HepG2 (cell line): ENCODE measurements around the gene F9. TPM values are rescaled to one million over a fixed set of nuclear protein-coding genes. Genes with fewer than 3 reads are reported as not detected.

ENCODE experiments used
- ATAC-seq: fragments of 200-7000 bp; cut with Tn5 transposase; 3 replicates; pipeline ENCODE4 v1.9.1; 2020; ENCODE audit warnings: mild to moderate bottlenecking, moderate library complexity
- BruUV-seq: library from RNA; stranded (reverse); fragments of 400-500 nt; replicated peaks from 2 replicates; lab custom pipeline; 2021; lab: Mats Ljungman, UMichigan
- CTCF ChIA-PET: fragments of 300-600 bp; formaldehyde crosslinking; extraction: SDS; loops from one replicate; lab custom pipeline; 2021; ENCODE audit warnings: low total read pairs, inconsistent platforms, low intra/inter-chr PET ratio; lab: Yijun Ruan, JAX
- POLR2A ChIA-PET: fragments of 350-600 bp; sonication (Branson Sonifier 250); formaldehyde crosslinking; loops from one replicate; lab custom pipeline; 2020; ENCODE audit warnings: antibody characterized with exemption, inconsistent platforms; lab: Yijun Ruan, JAX
- DNase-seq: peaks from one replicate; pipeline ENCODE4 v3.0.0-alpha.2; 2015; ENCODE audit warnings: low spot score
- FAIRE-seq: peaks from 3 replicates; lab custom pipeline; 2011; peaks lifted over from hg19 to GRCh38; lab: Jason Lieb, UNC
- H2AFZ ChIP-seq: one replicate; pipeline ENCODE4 v1.6.1; 2011; ENCODE audit warnings: low read length, inconsistent platforms
- H3K27ac ChIP-seq: fragments of 300-600 bp; 3 replicates; pipeline ENCODE4 v1.8.0; 2011; ENCODE audit warnings: mixed run types, mild to moderate bottlenecking, mixed read lengths, low read length, inconsistent platforms; ENCODE audit not compliant: insufficient read depth; ENCODE audit errors: extremely low read length
- H3K27me3 ChIP-seq, 2 experiments: fragments of 200-600 bp in 1 of 2; 2 replicates in 1 of 2; 3 replicates in 1 of 2; pipeline versions ENCODE4 v1.6.0 to v1.8.0; 2011; ENCODE audit warnings: low read length in 2 of 2, mild to moderate bottlenecking in 2 of 2, moderate library complexity in 2 of 2, inconsistent platforms in 1 of 2; ENCODE audit not compliant: insufficient read depth in 2 of 2, control insufficient read depth in 1 of 2
- H3K36me3 ChIP-seq, 2 experiments: fragments of 200-600 bp in 1 of 2; replicated peaks in 1 of 2; 2 replicates in 1 of 2; 3 replicates in 1 of 2; pipeline versions ENCODE4 v1.5.1 to v1.8.0; 2011; ENCODE audit warnings: low read length in 2 of 2, inconsistent platforms in 1 of 2; ENCODE audit not compliant: insufficient read depth in 2 of 2, control insufficient read depth in 1 of 2
- H3K4me1 ChIP-seq: 2 replicates; pipeline ENCODE4 v1.5.1; 2012; ENCODE audit warnings: low read length, inconsistent platforms; ENCODE audit not compliant: insufficient read depth
- H3K4me2 ChIP-seq: 2 replicates; pipeline ENCODE4 v1.6.0; 2011; ENCODE audit warnings: low read depth, low read length, inconsistent platforms
- H3K4me3 ChIP-seq, 3 experiments: fragments of 200-600 bp in 1 of 3; sonication (generic), shearing (Covaris generic) in 1 of 3; replicated peaks in 1 of 3; 2 replicates each; pipeline ENCODE4 v1.5.1; 2011 to 2016; ENCODE audit warnings: low read length in 3 of 3, inconsistent platforms in 2 of 3, low read depth in 2 of 3, mild to moderate bottlenecking in 2 of 3, control low read depth in 1 of 3, mixed read lengths in 1 of 3; ENCODE audit not compliant: insufficient read depth in 1 of 3
- H3K79me2 ChIP-seq: one replicate; pipeline ENCODE4 v1.6.1; 2011; ENCODE audit warnings: low read length, inconsistent platforms; ENCODE audit not compliant: insufficient read depth
- H3K9ac ChIP-seq: 2 replicates; pipeline ENCODE4 v1.6.0; 2011; ENCODE audit warnings: mild to moderate bottlenecking, low read depth, low read length, inconsistent platforms; ENCODE audit not compliant: insufficient read depth
- H3K9me3 ChIP-seq: 2 replicates; pipeline ENCODE4 v1.5.1; 2012; ENCODE audit warnings: mild to moderate bottlenecking, low read length
- H4K20me1 ChIP-seq: 2 replicates; pipeline ENCODE4 v1.6.0; 2011; ENCODE audit warnings: inconsistent platforms, mild to moderate bottlenecking, low read length, moderate library complexity; ENCODE audit not compliant: insufficient read depth
- ELF4 ChIP-seq: sonication (generic); formaldehyde crosslinking; IDR thresholded peaks from 2 replicates; pipeline ENCODE4 v1.5.0; 2020; ENCODE audit warnings: missing genetic modification reagents, mild to moderate bottlenecking, moderate library complexity, borderline replicate concordance
- HHEX ChIP-seq: IDR thresholded peaks from 2 replicates; pipeline ENCODE4 v1.6.1; 2016; ENCODE audit warnings: control low read depth
- HIVEP1 ChIP-seq: sonication (generic); formaldehyde crosslinking; IDR thresholded peaks from 2 replicates; pipeline ENCODE4 v1.4.0; 2020; ENCODE audit warnings: mild to moderate bottlenecking, missing genetic modification reagents
- JUN ChIP-seq: sonication (generic); formaldehyde crosslinking; IDR thresholded peaks from 2 replicates; pipeline ENCODE4 v1.4.0; 2020; ENCODE audit warnings: mild to moderate bottlenecking, missing genetic modification reagents
- KLF12 ChIP-seq: sonication (generic); formaldehyde crosslinking; IDR thresholded peaks from 2 replicates; pipeline ENCODE4 v1.4.0; 2020; ENCODE audit warnings: missing genetic modification reagents, borderline replicate concordance
- MEF2D ChIP-seq: sonication (generic); formaldehyde crosslinking; IDR thresholded peaks from 2 replicates; pipeline ENCODE4 v1.5.1; 2020; ENCODE audit warnings: mild to moderate bottlenecking, missing genetic modification reagents
- PITX1 ChIP-seq: sonication (generic); formaldehyde crosslinking; IDR thresholded peaks from 2 replicates; pipeline ENCODE4 v1.5.1; 2020; ENCODE audit warnings: mild to moderate bottlenecking, missing genetic modification reagents
- PPARG ChIP-seq: conservative IDR thresholded peaks from 2 replicates; pipeline ENCODE4 v1.6.1; 2016; ENCODE audit warnings: missing biosample characterization, missing genetic modification reagents
- RARG ChIP-seq: sonication (generic); formaldehyde crosslinking; IDR thresholded peaks from 2 replicates; pipeline ENCODE4 v1.4.0; 2020; ENCODE audit warnings: low read depth, mild to moderate bottlenecking, missing genetic modification reagents
- ZNF570 ChIP-seq: sonication (generic); formaldehyde crosslinking; IDR thresholded peaks from 2 replicates; pipeline ENCODE4 v1.4.0; 2020; ENCODE audit warnings: mild to moderate bottlenecking, missing genetic modification reagents, borderline replicate concordance
- ZNF776 ChIP-seq: sonication (generic); formaldehyde crosslinking; IDR thresholded peaks from 2 replicates; pipeline ENCODE4 v1.4.0; 2020; ENCODE audit warnings: mild to moderate bottlenecking, missing genetic modification reagents
- ZNF780A ChIP-seq: sonication (generic); formaldehyde crosslinking; IDR thresholded peaks from 2 replicates; pipeline ENCODE4 v1.8.0; 2022; ENCODE audit warnings: mild to moderate bottlenecking, missing genetic modification reagents, moderate library complexity
- WGBS: methylation state at CpG from one replicate; pipeline ENCODE4 v1.1.6; 2017; ENCODE audit warnings: low lambda C conversion rate; 5-methylcytosine and 5-hydroxymethylcytosine counted together
- in situ Hi-C: cut with HindIII; loops from 2 replicates; pipeline ENCODE4 v1.10.0; 2017; ENCODE audit warnings: low pct_unique_long_range_greater_than_20kb; ENCODE audit not compliant: extremely low pct_ligation_motif_present
- intact Hi-C: fragments of 100-400 bp; cut with micrococcal nuclease; formaldehyde crosslinking; loops from one replicate; pipeline ENCODE4 v1.10.0; 2022; ENCODE audit not compliant: unreplicated experiment
- polyA plus RNA-seq, 8 experiments: library from polyadenylated mRNA; depleted of rRNA in 3 of 8; stranded (reverse) in 7 of 8; unstranded in 1 of 8; fragments of >200 nt; fragmentation: Illumina TruSeq in 4 of 8; extraction: Trizol in 4 of 8; gene quantifications; 2 replicates each; pipeline versions ENCODE4 v1.2.1 to v1.2.3, GENCODE V29; 2011 to 2016; ENCODE audit warnings: low read depth in 4 of 8, missing spikeins in 1 of 8, mixed read lengths in 1 of 8; ENCODE audit not compliant: insufficient read depth in 1 of 8
- total RNA-seq, 5 experiments: library from RNA; depleted of rRNA; stranded (reverse); fragments of >200 nt; fragmentation: Illumina TruSeq; extraction: Trizol; gene quantifications; 2 replicates each; pipeline ENCODE4 v1.2.3, GENCODE V29; 2016; ENCODE audit warnings: low read depth in 1 of 5
- TF ChIP-seq, protein P1 (sequence below): sonication (generic); formaldehyde crosslinking; IDR thresholded peaks from 2 replicates; pipeline ENCODE4 v1.8.1; 2023; ENCODE audit warnings: mild to moderate bottlenecking, moderate library complexity, missing genetic modification reagents
- TF ChIP-seq, protein P2 (sequence below): sonication (generic); formaldehyde crosslinking; IDR thresholded peaks from 2 replicates; pipeline ENCODE4 v1.4.0; 2020; ENCODE audit warnings: mild to moderate bottlenecking, low read depth, missing genetic modification reagents
- TF ChIP-seq, protein P3 (sequence below): sonication (generic); formaldehyde crosslinking; IDR thresholded peaks from 2 replicates; pipeline ENCODE4 v1.4.0; 2020; ENCODE audit warnings: missing genetic modification reagents, borderline replicate concordance

Gene F9
- total and polyA plus RNA-seq, 2 of the 13 experiments (the other 11 are each of a cell fraction or from before 2014, with no cell fraction given) = not detected

DNA sequence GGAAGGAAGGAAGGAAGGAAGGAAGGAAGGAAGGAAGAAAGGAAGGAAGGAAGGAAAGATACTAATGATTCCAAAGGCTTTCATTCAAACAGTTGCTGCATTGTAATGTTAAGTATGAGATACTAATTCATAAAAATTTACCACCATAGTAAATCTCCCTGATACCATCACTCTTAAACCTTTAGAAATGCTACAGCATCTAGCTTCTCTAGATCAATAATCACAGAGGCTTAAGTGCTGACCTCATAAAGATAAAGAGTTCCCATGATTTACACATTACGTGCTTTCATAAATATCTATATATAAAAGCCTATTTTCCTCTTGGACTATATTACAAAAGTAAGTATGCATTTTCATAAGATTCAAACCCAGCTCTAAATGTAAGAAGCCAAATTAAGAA is 36.4 kb downstream of the F9 start:
- H3K27ac ChIP-seq = no peak overlapping the region
- no peak overlapping the region for H3K4me3 ChIP-seq
- H3K36me3 ChIP-seq = no peaks in the 10 kb centered on the region
- WGBS = 7% methylated on average over 1 of the region's 1 CpG
- TF ChIP-seq JUN (CRISPR knock-in tag) (no peak), ELF4 (CRISPR knock-in tag) (no peak), MEF2D (CRISPR knock-in tag) (no peak), HIVEP1 (no peak), ZNF570 (CRISPR knock-in tag) (no peak), ZNF780A (no peak)
- TF ChIP-seq, protein P1, sequence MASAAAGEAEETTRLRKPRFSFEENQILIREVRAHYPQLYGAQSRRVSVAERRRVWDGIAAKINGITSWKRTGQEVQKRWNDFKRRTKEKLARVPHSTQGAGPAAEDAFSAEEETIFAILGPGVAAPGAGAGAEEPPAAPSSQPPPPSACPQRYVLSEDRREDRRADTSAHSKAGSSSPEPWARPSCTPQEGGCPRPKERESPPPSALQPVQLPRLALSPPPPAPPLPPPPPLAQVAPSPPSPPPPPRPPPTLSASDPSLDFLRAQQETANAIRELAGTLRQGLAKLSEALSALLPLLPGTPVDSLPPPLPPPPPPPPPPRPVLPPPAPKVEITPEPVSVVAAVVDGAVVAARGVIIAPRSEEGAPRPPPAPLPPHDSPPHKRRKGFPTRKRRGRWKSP (CRISPR knock-in tag) = no peak
- no peak overlapping the region for H3K4me2 ChIP-seq
- DNase-seq (no peak), FAIRE-seq (no peak), ATAC-seq (no peak)
- CTCF ChIA-PET = no interaction called here
- H3K9ac ChIP-seq = no peak overlapping the region
- H3K4me1 ChIP-seq = no peaks in the 10 kb centered on the region
- BruUV-seq = no TSS peak
- intact Hi-C loops = no loop called here
- H4K20me1 ChIP-seq = no peaks in the 10 kb centered on the region
- no peaks in the 10 kb centered on the region for H3K9me3 ChIP-seq
- no peak overlapping the region for H2AFZ ChIP-seq
- in situ Hi-C loops = no loop called here
- no peaks in the 10 kb centered on the region for H3K79me2 ChIP-seq
- POLR2A ChIA-PET = no interaction called here
- no peaks in the 10 kb centered on the region; a peak in 1 of 5 replicates for H3K27me3 ChIP-seq

DNA sequence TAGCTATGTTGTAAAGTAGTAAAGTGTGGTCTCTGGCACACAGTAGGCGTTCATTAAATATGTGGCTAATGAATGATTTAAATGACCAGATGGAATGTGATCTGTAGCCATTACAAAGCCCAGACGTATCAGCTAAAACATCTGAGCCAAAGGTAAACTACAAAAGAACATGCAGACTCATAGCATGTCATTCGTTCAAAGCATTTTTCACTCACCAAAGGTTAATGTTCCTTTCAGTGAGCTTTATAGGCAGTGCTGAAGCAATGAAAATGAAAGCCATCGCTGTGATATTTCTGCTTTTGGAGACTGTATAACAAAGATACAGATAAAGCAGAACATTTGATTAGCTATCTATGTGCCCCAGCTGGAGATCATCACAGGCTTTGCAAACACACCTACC is 50.5 kb downstream of the F9 start:
- Histone ChIP-seq H3K4me3 (no peak overlapping the region), H3K9ac (no peak overlapping the region), H3K79me2 (no peaks in the 10 kb centered on the region), H3K27ac (no peak overlapping the region), H3K4me1 (no peaks in the 10 kb centered on the region), H3K4me2 (no peak overlapping the region), H3K9me3 (no peaks in the 10 kb centered on the region), H3K36me3 (no peaks in the 10 kb centered on the region), H3K27me3 (no peaks in the 10 kb centered on the region), H4K20me1 (no peaks in the 10 kb centered on the region), H2AFZ (no peak overlapping the region)
- no TSS peak for BruUV-seq
- ChIA-PET CTCF (no interaction called here), POLR2A (no interaction called here)
- no peak for DNase-seq
- 0% methylated on average over 4 of the region's 4 CpGs for WGBS
- no peak for ATAC-seq
- intact Hi-C loops (no loop called here), in situ Hi-C loops (no loop called here)
- no peak for FAIRE-seq
- TF ChIP-seq, protein P2, sequence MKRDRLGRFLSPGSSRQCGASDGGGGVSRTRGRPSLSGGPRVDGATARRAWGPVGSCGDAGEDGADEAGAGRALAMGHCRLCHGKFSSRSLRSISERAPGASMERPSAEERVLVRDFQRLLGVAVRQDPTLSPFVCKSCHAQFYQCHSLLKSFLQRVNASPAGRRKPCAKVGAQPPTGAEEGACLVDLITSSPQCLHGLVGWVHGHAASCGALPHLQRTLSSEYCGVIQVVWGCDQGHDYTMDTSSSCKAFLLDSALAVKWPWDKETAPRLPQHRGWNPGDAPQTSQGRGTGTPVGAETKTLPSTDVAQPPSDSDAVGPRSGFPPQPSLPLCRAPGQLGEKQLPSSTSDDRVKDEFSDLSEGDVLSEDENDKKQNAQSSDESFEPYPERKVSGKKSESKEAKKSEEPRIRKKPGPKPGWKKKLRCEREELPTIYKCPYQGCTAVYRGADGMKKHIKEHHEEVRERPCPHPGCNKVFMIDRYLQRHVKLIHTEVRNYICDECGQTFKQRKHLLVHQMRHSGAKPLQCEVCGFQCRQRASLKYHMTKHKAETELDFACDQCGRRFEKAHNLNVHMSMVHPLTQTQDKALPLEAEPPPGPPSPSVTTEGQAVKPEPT (CRISPR knock-in tag) = no peak
- no peak for TF ChIP-seq HHEX (CRISPR knock-in tag)
- TF ChIP-seq, protein P3, sequence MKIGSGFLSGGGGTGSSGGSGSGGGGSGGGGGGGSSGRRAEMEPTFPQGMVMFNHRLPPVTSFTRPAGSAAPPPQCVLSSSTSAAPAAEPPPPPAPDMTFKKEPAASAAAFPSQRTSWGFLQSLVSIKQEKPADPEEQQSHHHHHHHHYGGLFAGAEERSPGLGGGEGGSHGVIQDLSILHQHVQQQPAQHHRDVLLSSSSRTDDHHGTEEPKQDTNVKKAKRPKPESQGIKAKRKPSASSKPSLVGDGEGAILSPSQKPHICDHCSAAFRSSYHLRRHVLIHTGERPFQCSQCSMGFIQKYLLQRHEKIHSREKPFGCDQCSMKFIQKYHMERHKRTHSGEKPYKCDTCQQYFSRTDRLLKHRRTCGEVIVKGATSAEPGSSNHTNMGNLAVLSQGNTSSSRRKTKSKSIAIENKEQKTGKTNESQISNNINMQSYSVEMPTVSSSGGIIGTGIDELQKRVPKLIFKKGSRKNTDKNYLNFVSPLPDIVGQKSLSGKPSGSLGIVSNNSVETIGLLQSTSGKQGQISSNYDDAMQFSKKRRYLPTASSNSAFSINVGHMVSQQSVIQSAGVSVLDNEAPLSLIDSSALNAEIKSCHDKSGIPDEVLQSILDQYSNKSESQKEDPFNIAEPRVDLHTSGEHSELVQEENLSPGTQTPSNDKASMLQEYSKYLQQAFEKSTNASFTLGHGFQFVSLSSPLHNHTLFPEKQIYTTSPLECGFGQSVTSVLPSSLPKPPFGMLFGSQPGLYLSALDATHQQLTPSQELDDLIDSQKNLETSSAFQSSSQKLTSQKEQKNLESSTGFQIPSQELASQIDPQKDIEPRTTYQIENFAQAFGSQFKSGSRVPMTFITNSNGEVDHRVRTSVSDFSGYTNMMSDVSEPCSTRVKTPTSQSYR = no peak
- TF ChIP-seq ZNF776 (CRISPR knock-in tag) = no peak
- no peak for TF ChIP-seq RARG (CRISPR knock-in tag)
- TF ChIP-seq PPARG = no peak
- TF ChIP-seq PITX1 (CRISPR knock-in tag) = no peak
- no peak for TF ChIP-seq KLF12 (CRISPR knock-in tag)
